Left renal cortex interstitium (tissue), 4 donors: ENCODE data around the gene TEX22. TPM values are rescaled to one million over a fixed set of nuclear protein-coding genes. Genes with fewer than 3 reads are reported as not detected.
"Not testable (repeated sequence)": the region's sequence is repeated elsewhere in the genome, so short reads cannot be mapped to it uniquely, and the experiment has no call there.

Source experiments
- DNase-seq, 4 donors: peaks; one replicate each; pipeline ENCODE4 v3.0.0-alpha.2; 2013; ENCODE audit warnings: low read depth in 4 of 4, low spot score in 2 of 4, missing footprints in 1 of 4
- polyA plus RNA-seq, 4 donors: library from polyadenylated mRNA; unstranded; fragments of 120-200 nt; gene quantifications; one replicate each; pipeline ENCODE4 v1.2.1, GENCODE V29; 2013; ENCODE audit not compliant: insufficient read length in 4 of 4

The TEX22 gene, protein sequence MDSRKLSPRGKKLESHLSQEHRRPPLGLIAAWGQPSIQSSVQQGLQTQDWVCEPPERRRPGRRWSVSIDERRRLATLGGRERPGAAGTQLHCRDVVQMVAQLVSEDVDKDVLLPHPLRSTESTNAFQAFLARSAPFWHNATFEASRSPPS
- polyA plus RNA-seq = 1 to 10 TPM; 1.0 to 4.4 (median 2.4) TPM

GRCh38 chr14:105398044-105398725 lies at the start of gene TEX22:
Gene TEX22, plus strand, starts transcription at chr14:105398538. Its CDS starts 803 bp downstream, at chr14:105399341.
- DNase-seq = peak in 3 of 4 donors; percentile 73 to 81 (median 81)

DNA sequence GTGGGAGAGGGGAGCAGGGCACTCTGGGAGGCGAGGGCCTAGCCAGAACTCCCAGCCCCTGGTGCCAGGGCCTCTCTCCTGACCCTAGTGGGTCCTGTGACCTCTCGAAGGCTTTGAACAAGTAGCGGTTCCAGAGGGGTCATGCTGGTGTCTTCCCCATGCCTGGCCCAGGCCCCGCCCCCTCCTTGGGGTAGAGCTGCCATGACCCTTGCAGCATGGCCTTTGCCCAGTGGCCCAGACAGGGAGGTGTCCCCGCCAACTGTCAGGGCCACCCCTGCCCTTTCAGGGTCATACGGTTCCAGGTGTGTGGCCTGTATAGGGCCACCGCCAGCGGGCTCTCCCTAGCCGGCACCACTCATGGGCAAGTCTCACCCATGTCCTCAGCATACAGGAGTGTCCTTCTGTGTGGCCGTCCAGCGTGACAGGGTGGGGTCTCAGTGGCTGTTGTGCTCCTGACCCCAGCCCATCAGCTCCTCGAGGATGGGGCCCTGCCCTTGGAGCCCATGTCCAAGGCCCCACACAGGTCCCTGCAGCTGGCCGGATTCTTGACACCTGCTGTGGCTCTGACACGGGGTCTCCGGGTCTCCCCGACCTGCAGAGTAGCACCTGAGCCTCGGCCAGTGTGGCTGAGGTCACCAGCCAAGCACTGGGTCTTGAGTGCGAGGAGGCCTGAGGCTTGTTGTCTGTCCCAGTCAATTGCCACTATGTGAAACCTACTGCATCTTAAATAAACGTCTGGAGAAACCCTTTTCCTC lies 49.2 kb upstream of the TEX22 start:
- no peak for DNase-seq

GRCh38 chr14:105349992-105350391 lies 48.3 kb upstream of the TEX22 start:
- no peak for DNase-seq

DNA sequence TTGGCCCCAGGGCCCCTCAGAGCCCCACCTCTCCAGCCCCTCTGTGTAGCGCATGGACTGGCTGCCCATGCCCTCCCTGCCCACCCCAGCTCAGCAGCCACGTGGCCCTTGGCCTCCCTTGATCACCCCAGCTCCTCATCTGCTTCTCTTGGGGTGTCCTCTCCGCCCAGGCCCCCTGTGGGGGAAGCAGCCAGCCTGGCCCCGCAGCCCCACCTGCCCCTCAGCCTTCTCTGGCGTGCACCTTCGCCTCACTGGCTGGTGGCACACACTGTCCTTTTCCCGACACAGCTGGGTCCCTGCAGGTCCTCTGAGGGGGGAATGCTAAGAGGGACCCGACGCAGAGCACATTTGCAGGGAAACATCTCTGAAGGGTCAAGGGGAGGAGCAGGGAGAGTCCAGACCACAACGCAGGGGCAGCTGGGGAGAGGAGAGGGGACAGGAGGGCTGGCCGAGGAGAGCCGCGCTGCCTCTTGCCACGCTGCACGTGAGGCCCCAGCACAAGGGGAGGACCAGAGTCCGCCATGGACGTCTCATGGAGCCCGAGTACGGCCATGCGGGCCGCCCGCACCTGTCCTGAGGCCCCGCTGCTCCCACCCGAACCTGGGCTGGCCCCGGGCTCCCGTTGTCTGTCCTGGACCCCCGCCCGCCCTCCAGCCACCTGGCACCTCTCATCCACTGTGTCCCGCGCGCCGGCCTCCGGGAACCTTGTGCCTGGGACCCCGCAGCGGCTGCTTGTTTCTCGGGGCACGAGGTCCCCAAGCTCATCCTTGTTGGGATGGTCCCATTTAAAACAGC lies 47.7 kb upstream of the TEX22 start:
- DNase-seq = no peak

DNA sequence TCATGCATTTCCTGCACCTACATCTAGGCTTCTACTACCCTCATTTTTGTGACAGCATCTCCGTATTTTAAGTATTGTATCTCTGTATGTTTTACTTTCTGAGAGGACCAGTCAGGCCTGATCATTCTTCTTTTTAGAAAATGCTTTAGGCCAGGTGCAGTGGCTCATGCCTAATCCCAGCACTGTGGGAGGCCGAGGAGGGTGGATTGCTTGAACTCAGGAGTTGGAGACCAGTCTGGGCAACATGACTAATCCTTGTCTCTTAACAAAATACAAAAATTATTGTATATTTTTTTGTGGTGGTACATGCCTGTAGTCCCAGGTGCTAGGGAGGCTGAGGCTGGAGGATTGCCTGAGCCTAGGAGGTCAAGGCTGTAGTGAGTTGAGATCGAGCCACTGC lies 46.9 kb upstream of the TEX22 start:
- DNase-seq = no peak

DNA sequence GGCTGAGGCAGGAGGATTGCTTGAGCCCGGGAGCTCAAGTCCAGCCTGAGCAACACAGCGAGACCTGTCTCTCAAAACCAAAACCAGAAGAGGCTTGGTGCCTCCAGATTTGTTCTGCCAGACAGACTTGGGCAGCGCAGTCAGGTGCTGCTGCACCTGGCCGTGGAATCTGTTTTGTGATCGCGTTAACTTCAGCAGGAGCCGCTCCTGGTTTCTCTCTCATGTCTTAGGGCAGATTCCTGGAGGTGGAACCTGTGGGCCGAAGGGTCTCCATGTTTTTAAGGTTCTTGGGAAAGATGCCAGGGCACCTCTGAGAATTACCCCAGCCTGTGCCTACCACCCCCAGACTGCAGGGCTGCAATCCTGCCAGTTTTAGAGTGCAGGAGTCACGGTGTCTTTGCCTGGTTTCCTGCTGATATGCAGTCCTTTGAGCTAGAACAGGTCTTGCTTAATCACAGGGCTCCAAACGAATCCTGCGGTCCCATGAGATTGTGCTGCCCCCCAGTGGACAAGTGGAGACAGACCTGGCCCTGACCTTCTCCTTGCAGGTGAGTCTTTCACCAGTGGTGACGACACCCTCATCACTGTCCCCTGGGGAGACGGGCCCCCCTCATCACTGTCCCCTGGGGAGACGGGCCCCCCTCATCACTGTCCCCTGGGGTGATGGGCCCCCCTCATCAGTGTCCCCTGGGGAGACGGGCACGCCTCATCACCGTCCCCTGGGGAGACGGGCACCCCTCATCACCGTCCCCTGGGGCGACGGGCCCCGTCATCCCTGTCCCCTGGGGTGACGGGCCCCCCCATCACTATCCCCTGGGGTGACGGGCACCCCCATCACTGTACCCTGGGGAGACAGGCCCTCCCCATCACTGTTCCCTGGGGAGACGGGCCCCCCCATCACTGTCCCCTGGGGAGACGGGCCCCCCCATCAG lies 46.2 kb upstream of the TEX22 start:
- peak; percentile 46 to 80 (median 58) for DNase-seq

DNA sequence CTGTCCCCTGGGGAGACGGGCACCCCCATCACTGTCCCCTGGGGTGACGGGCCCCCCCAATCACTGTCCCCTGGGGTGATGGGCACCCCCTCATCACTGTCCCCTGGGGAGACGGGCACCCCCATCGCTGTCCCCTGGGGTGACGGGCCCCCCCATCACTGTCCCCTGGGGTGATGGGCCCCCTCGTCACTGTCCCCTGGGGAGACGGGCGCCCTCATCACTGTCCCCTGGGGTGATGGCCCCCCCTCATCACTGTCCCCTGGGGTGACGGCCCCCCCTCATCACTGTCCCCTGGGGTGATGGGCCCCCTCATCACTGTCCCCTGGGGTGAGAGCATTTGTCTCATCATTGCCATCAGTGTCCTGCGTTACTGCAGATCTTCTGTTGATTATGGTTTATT lies 45.2 kb upstream of the TEX22 start:
- no peak for DNase-seq

DNA sequence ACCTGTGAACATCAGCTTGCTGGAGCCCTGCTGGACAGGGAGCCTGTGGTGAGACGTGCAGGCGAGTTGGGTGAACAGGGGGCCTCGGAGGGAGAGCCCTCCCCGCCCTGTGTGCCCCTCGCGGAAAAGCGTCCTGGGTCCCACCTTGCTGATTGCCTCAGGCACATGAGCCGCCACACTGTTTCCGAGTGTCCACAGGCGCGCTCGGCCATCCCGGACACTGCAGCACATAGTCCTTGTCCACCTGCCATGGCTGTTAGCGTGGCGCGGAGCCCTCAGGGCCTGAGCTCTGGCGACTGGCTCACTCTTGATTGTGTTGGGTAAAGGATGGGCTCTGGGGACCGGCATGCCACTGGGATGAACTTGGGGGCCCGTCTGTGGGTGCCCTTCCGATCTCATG lies 43.8 kb upstream of the TEX22 start:
- no peak for DNase-seq

DNA sequence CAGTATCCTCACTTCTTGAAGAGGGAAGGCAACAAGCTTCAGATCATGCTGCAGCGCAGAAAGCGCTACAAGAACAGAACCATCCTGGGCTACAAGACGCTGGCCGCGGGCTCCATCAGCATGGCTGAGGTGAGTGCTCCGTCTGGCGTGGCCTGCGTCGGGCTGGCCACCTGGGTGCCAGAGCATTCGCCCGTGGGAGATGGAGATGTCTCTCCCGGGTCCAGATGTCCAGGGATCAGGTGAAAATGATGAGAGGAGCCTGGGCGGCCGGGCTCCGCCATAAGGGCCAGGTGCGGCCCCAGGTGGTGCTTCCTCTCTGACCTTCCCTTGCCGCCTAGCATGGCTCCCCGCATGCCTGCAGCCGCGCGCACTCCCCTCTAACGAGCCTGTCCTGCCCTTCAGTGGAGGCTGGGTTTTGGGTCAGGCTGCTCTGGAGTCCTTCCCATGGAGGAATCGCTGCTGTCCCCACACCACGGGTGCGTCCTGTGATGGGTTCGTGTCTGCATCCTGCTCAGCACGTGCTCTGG lies 43.2 kb upstream of the TEX22 start:
- DNase-seq = no peak

DNA sequence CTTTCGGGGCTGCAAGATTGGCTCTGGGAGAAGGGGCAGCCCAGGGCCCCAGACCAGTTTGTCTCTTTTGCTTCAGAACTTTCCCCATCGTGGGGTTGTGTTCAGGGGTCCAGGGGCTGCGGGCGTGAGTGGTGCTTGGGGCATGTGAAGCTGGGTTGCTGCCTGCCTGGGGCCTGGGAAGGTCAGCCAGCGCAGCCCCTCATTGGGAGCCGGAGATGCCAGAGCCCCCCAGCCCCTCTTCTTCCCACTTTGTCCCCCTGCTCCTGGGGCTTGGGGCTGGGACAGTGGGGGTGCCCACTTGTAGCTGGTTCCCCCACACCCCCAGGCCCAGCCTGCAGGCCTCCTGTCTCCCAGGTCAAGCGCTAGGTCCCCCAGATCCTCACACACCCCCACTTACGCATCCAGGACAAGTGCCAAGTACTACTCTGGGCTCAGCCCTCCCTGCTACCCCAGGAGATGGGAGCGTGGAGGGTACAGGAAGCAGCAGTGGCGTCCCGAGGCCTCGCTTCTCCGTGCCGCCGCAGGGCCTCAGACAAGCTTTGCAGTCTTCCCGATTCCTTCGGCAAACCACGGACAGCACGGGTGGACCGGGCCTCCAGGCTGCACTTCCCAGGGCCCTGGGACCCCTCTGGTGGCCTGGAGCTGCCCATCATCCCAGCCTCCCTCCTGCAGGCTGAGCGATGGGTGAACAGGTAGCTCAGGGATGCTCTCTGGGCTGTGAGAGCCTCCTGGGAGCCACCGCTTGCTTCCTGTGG lies 42.3 kb upstream of the TEX22 start:
- no peak for DNase-seq

DNA sequence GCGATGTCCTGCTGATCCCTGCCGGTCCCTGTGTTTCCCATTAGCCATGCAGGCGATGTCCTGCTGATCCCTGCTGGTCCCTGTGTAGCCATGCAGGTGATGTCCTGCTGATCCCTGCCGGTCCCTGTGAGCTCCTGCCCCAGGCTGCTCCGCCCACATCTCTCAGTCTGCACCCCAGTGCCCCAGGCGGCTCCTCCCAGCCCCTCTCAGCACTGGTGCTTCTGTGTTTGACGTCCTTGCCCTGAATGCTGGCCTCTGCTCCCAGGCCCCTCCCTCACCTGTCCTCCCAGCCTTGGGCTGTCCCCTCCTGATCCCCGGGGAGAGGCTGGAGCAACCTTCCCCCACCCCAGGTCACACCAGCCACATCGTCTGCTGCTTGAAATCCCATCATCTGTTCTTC lies 41.4 kb upstream of the TEX22 start:
- DNase-seq = no peak

DNA sequence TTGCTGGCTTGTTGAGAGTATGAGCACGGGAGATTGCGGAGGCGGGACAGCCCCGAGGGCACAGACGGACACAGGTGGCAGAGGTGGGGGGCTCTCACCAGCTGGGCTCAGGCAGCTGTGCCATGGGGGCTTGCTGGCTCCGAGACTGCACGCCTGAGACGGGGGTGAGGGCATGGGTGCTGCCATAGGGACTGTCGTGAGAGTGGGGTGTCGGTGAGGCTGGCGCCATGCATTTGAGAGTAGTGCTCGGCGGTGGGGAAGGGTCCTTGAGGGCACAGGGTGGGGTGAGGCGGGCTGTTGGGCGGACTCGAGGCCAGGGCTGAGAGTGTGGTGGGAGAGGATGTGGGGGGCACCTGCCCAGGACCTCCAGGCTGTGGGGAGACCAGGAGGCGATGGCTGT lies 40.7 kb upstream of the TEX22 start:
- no peak for DNase-seq

DNA sequence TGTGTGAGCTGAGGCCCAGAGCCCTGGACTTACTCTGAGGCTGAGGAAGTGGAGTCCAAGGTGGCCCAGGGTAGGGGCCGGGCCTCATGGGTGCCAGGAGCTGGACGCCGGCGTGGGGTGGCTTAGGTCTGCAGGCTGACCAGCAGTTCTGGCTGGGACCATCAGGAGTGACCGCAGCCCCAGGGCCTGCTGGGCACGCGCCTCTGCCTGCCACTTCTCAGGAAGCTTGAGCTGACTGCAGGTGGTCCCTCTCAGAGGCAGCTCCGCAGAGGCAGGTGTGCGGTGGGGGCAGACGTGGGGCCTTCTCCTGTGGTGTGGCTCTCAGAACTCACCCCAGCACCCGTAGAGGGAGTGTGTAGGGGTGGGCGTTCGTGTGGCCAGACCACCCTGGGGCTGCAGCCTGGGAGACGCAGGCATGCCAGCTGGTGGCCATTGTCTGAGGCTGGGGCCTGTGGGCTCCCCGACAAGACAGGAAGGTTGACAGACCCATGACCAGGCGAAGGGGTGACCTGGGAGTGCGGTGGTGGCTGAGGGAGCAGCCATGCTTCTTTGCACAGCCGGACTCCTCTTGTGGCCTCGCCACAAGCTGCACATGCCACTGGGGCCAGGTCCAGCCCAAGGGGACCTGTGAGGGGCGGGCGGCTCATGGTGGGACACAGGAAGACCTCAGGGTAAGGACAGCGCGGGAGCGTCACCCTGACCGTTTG lies 40.0 kb upstream of the TEX22 start:
- no peak for DNase-seq

DNA sequence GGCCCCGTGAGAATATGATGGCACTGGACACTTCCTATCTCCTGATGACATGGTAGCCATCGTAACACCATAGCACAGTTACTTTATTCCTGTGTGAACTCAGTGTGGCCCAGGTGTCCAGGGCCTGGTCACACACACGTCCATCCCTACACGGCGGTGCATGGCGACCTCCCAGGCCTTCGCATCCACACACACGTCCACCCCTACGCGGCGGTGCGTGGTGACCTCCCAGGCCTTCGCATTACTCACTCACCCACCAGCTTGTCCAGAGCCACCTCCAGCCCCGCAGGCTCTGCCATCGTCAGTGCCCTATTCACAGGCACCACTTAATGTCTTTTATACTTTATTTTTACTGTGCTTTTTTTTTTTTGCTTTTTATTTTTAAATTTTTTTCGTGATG lies 39.4 kb upstream of the TEX22 start:
- no peak for DNase-seq

DNA sequence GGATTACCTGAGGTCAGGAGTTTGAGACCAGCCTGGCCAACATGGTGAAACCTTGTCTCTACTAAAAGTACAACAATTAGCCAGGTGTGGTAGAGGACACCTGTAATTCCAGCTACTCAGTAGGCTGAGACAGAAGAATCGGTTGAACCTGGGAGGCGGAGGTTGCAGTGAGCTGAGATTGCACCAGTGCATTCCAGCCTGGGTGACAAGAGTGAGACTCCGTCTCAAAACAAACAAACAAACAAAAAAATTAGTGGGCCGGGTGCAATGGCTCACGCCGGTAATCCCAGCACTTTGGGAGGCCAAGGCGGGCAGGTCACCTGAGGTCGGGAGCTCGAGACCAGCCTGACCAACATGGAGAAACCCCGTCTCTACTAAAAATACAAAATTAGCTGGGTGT lies 36.9 kb upstream of the TEX22 start:
- not testable (repeated sequence) for DNase-seq

DNA sequence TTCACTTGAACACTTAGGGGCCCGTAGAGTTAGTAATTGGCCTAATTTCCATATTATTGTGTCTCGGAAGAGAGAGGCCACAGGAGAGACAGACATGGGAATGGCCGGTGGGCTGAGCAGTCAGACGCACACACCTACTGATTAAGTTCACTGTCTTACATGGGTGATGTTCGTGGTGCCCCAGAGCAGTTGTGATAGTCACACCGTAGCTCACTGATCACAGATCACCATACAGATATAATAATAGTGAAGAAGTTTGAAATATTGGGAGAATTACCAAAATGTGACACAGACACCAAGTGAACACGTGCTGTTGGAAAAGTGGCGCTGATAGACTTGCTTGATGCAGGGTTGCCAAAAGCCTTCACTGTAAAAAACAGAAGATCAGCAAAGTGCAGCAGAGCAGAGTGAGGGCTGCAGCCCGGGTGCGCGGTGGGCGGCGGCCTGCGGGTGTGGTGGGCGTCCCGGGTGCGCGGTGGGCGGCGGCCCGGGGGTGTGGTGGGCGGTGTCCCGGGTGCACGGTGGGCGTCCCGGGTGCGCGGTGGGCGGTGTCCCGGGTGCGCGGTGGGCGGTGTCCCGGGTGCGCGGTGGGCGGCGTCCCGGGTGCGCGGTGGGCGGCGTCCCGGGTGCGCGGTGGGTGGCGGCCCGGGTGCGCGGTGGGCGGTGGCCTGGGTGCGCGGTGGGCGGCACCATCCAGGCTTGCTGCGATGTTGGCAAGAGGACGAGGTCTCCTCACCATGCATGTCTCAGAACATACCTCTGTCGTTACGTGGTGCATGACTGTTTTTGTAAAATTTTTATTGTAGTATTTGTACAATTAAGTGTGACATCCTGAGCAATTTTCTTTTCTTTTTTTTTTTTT lies 34.3 kb upstream of the TEX22 start:
- no peak for DNase-seq

GRCh38 chr14:105365101-105365500 lies 33.2 kb upstream of the TEX22 start:
- no peak for DNase-seq
